ENCODE data around the gene GNG3.

GNG3 gene

DNA sequence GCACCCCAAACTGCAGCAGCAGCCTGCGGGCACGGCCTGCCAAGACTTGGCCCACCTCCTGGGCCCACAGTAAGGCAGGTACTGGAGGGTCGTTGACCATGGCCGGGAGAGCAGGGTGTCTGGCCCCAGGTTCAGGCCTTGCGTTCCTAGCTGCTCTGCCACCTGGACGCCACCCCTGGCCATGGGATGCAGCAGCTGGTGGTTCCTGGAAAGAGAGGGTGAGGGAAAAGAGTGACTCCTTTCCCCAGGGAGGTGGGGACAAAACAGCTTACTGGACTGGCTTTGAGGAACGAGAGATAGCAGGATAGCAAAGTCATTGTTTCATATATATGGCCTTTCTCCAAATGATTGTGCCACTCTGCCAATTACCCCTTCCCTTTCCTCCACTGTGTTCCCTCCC lies 2.1 kb upstream of the GNG3 start:
- Mint-ChIP-seq H3K4me1 (peaks cover 36 to 53% of the 10 kb centered on the region in 2 donors), H3K36me3 (peaks cover 31 to 40% of the 10 kb centered on the region in 2 donors), H3K9me3 (peaks cover 0 to 1% of the 10 kb centered on the region in 2 donors), H3K27me3 (no peaks in the 10 kb centered on the region), H3K27ac (peak overlapping the region; percentile 97), H3K4me3 (peak overlapping the region; percentile 95 to 99)
- ATAC-seq (replicated peaks) (no peak), DNase-seq (no peak)

DNA sequence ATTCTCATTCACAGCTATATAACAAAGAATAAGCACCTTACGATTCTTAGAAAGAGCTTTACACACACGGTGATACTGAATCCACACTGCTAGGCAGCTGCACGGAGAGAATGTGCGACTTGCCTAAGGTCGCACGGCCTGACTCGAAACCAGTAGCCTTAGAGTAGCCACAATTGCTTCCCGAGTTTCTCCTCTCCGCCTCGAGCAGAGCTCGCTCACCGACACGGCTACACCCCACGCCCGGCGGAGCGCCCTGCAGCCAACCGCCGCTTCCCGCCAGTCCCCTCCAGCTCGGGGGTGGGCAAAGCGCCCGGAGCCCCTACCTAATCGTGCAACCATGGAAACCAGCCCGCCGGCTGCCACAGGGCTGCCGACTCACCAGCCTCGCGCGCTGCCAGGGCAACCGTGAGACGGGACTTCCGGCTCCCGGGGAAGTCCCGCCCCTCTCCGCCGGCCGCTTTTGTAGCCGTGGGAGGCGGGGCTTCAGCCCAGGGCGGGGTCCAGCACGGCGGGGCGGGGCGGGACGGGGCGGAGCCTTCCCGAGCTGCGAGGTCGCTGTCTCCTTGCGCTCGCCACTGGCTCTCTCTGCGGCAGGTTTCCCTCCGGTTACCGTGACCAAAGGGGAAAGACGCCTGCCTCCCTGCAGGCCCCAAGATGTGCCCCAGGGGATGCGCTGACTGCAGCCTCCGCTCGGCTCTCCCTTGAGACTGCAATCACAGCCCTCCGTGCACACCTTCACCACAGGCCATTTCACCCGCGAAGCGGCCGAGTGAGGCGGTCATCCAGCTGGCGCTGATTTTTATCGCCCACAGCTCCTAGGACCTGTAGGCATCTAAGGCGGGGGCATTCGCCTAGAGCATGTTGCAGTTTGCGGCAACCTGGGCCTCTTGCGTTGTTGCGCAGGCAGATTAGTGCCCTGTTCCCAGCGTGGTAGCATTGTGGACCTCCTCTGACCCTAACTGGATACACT lies 1.3 kb upstream of the GNG3 start:
- DNase-seq (peak; percentile 84), ATAC-seq (replicated peaks) (peak; percentile 71 to 78)
- H3K36me3 Mint-ChIP-seq = peaks cover 35 to 43% of the 10 kb centered on the region in 2 donors
- peaks cover 36 to 58% of the 10 kb centered on the region in 2 donors for H3K4me1 Mint-ChIP-seq
- H3K9me3 Mint-ChIP-seq = peaks cover 0 to 1% of the 10 kb centered on the region in 2 donors
- H3K27me3 Mint-ChIP-seq = no peaks in the 10 kb centered on the region
- peak overlapping the region; percentile 95 to 99 for H3K4me3 Mint-ChIP-seq
- peak overlapping the region; percentile 97 for H3K27ac Mint-ChIP-seq

DNA sequence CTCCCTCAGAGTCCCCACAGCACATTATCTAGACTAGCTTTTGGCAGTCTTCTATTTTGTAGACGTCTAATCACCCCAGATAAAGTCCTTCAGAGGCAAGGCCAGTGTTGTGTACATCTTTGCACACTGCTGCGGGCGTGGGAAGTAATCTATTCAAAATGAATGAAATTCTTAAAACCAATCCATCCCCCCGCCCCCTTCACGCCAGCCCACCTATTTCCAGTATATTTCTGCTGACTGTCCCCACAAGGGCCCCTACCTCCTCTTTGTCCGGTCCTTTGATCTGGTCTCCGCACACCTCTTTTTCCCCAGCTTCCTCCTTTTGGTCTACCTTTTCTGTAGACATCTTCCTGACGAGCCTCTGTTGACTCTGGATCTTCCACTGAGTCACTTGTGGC lies 627 bp upstream of the GNG3 start:
- DNase-seq (no peak), ATAC-seq (replicated peaks) (no peak)
- Mint-ChIP-seq H3K9me3 (peaks cover 0 to 1% of the 10 kb centered on the region in 2 donors), H3K27me3 (no peaks in the 10 kb centered on the region), H3K36me3 (peaks cover 34 to 45% of the 10 kb centered on the region in 2 donors), H3K4me3 (peak overlapping the region; percentile 95 to 99), H3K27ac (peak overlapping the region; percentile 37), H3K4me1 (peaks cover 36 to 58% of the 10 kb centered on the region in 2 donors)

DNA sequence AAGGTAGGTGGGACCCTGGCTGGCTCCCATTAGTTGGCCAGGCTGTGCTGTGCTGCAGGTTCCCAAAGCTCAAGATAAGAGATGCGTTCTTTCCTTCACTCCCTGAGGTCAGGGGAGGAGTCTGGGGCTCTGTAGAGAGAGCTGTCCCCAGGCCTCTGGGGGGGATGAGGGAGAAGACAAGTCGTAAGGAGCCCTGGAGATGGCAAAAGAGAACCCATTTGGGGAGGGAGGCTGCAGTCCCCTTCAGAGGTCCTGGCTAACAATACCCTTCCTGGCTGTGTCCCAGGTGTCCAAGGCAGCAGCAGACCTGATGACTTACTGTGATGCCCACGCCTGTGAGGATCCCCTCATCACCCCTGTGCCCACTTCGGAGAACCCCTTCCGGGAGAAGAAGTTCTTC lies 916 bp downstream of the GNG3 start:
- H3K27me3 Mint-ChIP-seq = no peaks in the 10 kb centered on the region
- peaks cover 0 to 1% of the 10 kb centered on the region in 2 donors for H3K9me3 Mint-ChIP-seq
- ATAC-seq (replicated peaks) (no peak), DNase-seq (no peak)
- peaks cover 43 to 73% of the 10 kb centered on the region in 2 donors for H3K4me1 Mint-ChIP-seq
- peaks cover 29 to 50% of the 10 kb centered on the region in 2 donors for H3K36me3 Mint-ChIP-seq
- H3K4me3 Mint-ChIP-seq = peak overlapping the region; percentile 90 to 92
- H3K27ac Mint-ChIP-seq = peak overlapping the region; percentile 95

DNA sequence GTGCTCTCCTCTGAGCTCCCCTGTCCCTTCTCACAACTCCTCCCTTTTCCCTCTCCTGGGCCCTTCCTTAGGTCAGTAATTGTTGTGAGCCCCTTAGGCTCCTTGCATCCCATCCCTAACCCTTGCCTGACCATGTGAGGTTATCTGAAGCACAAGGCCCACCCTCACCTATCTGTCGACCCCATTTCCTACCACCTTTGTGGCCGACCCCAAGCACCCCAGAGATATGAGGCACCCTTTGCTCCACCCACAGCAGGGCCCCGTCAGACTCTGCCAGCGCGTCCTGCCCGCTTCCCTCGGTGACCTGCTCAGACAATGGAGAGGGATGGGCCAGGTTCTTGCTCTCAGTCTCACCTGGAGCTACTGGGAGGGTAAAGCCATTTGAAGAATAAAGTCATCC lies 1.3 kb downstream of the GNG3 start:
- DNase-seq (peak; percentile 34), ATAC-seq (replicated peaks) (peak; percentile 20 to 25)
- peak overlapping the region; percentile 90 to 92 for H3K4me3 Mint-ChIP-seq
- H3K27me3 Mint-ChIP-seq = no peaks in the 10 kb centered on the region
- H3K27ac Mint-ChIP-seq = peak overlapping the region; percentile 95
- peaks cover 47 to 77% of the 10 kb centered on the region in 2 donors for H3K4me1 Mint-ChIP-seq
- H3K9me3 Mint-ChIP-seq = peaks cover 0 to 1% of the 10 kb centered on the region in 2 donors
- H3K36me3 Mint-ChIP-seq = peaks cover 29 to 54% of the 10 kb centered on the region in 2 donors

DNA sequence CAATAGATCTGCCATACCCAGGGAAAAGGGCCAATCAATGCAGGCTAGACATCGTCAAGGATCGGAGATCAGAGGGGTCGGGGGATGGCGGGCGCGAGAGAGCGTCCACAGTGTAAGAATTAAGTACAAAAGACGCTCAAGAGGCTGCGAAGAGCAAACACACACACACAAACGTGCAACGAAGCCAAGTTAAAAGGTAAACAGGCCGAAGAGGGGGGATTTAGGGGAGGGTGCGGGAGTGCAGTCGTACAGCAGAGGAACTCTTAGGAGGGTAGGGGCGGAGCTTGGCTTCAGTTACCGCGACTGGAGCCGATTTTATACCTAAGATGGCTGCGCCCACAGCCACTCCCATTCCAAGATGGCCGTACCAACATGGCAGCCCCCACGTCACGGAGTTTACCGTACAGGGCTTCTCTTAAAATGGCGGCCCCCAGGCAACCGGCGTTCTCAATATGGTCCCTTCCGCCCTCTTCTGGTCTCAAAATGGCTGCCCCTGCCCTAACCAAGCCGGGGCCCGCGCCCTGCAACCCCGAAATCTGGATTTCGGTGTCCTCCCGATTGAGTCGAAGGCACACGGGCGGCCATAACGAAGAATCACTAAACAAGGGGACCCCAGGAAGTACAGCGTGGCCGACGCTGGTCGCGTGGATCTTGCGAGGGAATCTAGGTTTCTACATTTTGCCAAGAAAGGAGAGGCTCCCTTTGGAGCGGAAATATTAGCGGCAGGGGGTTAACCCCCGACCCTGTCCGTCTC lies 1.9 kb downstream of the GNG3 start:
- Mint-ChIP-seq H3K27ac (peak overlapping the region; percentile 95), H3K36me3 (peaks cover 33 to 58% of the 10 kb centered on the region in 2 donors), H3K4me1 (peaks cover 51 to 81% of the 10 kb centered on the region in 2 donors), H3K4me3 (peak overlapping the region; percentile 90 to 92), H3K27me3 (no peaks in the 10 kb centered on the region), H3K9me3 (peaks cover 0 to 1% of the 10 kb centered on the region in 2 donors)
- DNase-seq (peak; percentile 93), ATAC-seq (replicated peaks) (peak; percentile 78 to 82)

DNA sequence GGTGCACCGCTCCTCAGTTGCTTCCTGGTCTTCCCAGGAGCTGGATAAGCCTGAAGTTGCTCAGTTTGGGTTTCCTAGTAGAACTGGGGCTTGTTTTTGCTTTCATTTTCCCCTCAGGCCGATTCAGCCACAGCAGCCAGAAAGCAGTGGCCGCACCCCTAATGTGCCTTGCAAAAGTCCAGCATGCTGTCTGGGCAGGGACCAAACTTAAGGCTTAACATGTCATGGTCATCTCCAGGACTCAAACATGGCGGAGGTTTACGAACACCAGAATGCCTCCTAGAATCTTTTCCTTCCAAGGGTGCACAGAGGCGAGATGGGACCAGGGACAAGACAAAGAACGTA lies 2.5 kb downstream of the GNG3 start:
- ATAC-seq (replicated peaks) = no peak
- peaks cover 33 to 63% of the 10 kb centered on the region in 2 donors for H3K36me3 Mint-ChIP-seq

GRCh38 chr11:62712276-62712812 lies 4.9 kb downstream of the GNG3 start:
- H3K4me3 Mint-ChIP-seq = peak overlapping the region; percentile 0 to 25
- peak overlapping the region; percentile 81 for H3K27ac Mint-ChIP-seq
- H3K36me3 Mint-ChIP-seq = peaks cover 43 to 73% of the 10 kb centered on the region in 2 donors
- ATAC-seq (replicated peaks) (no peak), DNase-seq (no peak)
- H3K9me3 Mint-ChIP-seq = no peaks in the 10 kb centered on the region
- peaks cover 42 to 70% of the 10 kb centered on the region in 2 donors for H3K4me1 Mint-ChIP-seq
- no peaks in the 10 kb centered on the region for H3K27me3 Mint-ChIP-seq

More for the DNA sequence above, 2.5 kb downstream of the GNG3 start:
- Mint-ChIP-seq H3K27me3 (no peaks in the 10 kb centered on the region), H3K9me3 (peaks cover 0 to 1% of the 10 kb centered on the region in 2 donors), H3K27ac (peak overlapping the region; percentile 95), H3K4me1 (peaks cover 53 to 84% of the 10 kb centered on the region in 2 donors), H3K4me3 (peak overlapping the region; percentile 90 to 92)
- DNase-seq = no peak

GRCh38 chr11:62712861-62713260 lies 5.4 kb downstream of the GNG3 start:
- ATAC-seq (replicated peaks) (no peak), DNase-seq (no peak)
- Mint-ChIP-seq H3K4me3 (peak overlapping the region; percentile 6 to 25), H3K27me3 (no peaks in the 10 kb centered on the region), H3K9me3 (no peaks in the 10 kb centered on the region), H3K36me3 (peaks cover 44 to 75% of the 10 kb centered on the region in 2 donors), H3K4me1 (peaks cover 38 to 65% of the 10 kb centered on the region in 2 donors), H3K27ac (peak overlapping the region; percentile 67)

GRCh38 chr11:62713343-62713742 lies 5.9 kb downstream of the GNG3 start:
- H3K36me3 Mint-ChIP-seq = peaks cover 49 to 77% of the 10 kb centered on the region in 2 donors
- peak overlapping the region in 1 of 2 donors; percentile 40 for H3K4me3 Mint-ChIP-seq
- DNase-seq (no peak), ATAC-seq (replicated peaks) (no peak)
- peaks cover 34 to 60% of the 10 kb centered on the region in 2 donors for H3K4me1 Mint-ChIP-seq
- H3K27me3 Mint-ChIP-seq = no peaks in the 10 kb centered on the region
- no peaks in the 10 kb centered on the region for H3K9me3 Mint-ChIP-seq
- peak overlapping the region; percentile 3 for H3K27ac Mint-ChIP-seq

DNA sequence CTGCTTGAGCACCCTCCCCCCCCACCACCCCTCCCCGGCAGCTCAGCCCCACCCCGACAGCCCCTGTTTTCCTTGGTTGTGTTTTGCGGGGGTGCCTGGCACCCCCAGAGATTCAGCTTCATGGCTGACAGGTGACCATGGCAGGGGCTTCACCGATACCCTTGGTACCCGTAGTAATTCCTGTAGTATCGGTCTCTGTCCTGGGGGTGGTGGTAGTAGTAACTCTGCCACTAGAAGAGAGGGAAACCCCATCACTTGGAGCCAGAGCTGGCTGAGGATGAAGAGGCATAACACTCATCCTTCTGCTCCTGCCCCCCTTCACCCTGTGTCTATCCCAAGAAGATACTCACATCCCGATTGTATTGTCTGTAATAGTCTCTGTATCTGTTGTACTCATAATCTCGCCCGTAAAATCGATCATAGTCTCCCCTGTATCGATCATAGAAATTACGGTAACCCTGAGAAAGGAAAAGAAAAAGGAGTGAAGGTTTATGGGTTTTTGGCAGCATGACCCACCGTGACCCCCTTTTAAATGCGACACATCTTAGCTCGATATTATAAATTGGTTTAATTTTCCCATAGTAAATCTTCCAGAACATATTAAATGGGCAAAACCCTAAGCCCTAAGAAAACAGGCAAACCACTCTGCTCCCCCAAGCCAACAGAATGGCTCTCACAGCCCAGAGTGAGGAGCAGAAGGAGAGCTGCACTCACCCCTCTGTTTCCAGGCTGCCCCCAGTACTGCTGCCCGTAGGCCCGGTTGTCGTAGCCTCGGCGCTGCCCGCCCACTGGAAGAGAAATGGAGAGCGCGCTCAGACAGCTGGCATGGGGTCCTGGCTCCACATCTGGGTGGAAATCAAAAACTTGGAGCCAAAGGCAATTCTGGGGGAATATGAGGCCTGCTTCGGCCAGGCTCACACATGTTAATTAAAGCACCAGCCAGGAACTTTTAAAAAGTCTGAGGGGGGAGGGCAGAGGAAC lies 8.0 kb downstream of the GNG3 start:
- ATAC-seq (replicated peaks) (no peak), DNase-seq (no peak)
- H3K27ac Mint-ChIP-seq = peak overlapping the region; percentile 65
- peaks cover 25 to 39% of the 10 kb centered on the region in 2 donors for H3K4me1 Mint-ChIP-seq
- H3K36me3 Mint-ChIP-seq = peaks cover 50 to 74% of the 10 kb centered on the region in 2 donors
- H3K9me3 Mint-ChIP-seq = no peaks in the 10 kb centered on the region
- no peak overlapping the region for H3K4me3 Mint-ChIP-seq
- no peaks in the 10 kb centered on the region for H3K27me3 Mint-ChIP-seq

- H3K9me3 Mint-ChIP-seq = no peaks in the 10 kb centered on the region
- no peak for DNase-seq
- H3K27me3 Mint-ChIP-seq = no peaks in the 10 kb centered on the region
- H3K27ac Mint-ChIP-seq = no peak overlapping the region
- H3K4me1 Mint-ChIP-seq = peaks cover 25 to 34% of the 10 kb centered on the region in 2 donors
- H3K36me3 Mint-ChIP-seq = peaks cover 45 to 74% of the 10 kb centered on the region in 2 donors
- no peak overlapping the region for H3K4me3 Mint-ChIP-seq
- no peak for ATAC-seq (replicated peaks)
Observed at GRCh38 chr11:62716206-62716605, 8.7 kb downstream of the GNG3 start.

DNA sequence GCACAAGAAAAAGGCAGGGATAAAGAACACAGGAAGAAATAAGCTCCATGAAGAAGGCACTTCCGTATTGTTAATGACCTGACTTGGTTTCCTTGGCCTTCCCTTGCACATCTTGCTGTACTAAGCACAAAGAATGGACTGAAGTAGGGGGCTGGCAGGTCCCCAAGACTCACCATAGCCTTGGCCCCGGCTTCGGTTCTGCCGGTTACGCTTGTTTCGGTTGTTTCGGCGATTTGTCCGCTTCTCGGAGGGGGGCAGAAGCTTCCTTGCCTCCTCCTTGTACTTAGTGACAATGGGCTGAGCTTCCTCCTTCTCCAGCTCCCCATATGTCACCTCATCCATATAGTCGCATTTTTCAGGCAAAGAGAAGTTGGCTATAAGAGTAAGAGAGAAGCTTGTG lies 9.3 kb downstream of the GNG3 start:
- ATAC-seq (replicated peaks) (no peak), DNase-seq (no peak)
- Mint-ChIP-seq H3K4me3 (no peak overlapping the region), H3K36me3 (peaks cover 48 to 74% of the 10 kb centered on the region in 2 donors), H3K9me3 (no peaks in the 10 kb centered on the region), H3K27ac (peak overlapping the region; percentile 56), H3K4me1 (peaks cover 25 to 34% of the 10 kb centered on the region in 2 donors), H3K27me3 (no peaks in the 10 kb centered on the region)
